Testis (tissue), 2 donors: ENCODE results near the gene RASSF3.

ENCODE experiments used
- CTCF ChIP-seq, 3 experiments: fragments of 450-650 bp in 2 of 3; fragments of 200-600 bp in 1 of 3; sonication (generic) in 1 of 3; IDR thresholded peaks; one replicate each; pipeline ENCODE4 v1.5.1; 2016 to 2019; ENCODE audit warnings: antibody characterized with exemption in 3 of 3, mild to moderate bottlenecking in 2 of 3, moderate library complexity in 1 of 3
- POLR2A ChIP-seq: fragments of 450-650 bp; IDR thresholded peaks from one replicate; pipeline ENCODE4 v1.6.1; 2017; ENCODE audit warnings: antibody characterized with exemption, mild to moderate bottlenecking, moderate library complexity

GRCh38 chr12:64688715-64689114, 78.4 kb downstream of the RASSF3 start:
- TF ChIP-seq CTCF (IDR thresholded peaks at IDR 0.05) (no peak), POLR2A (no peak)
